Spleen (tissue), 7 donors: Measurements from ENCODE around the gene MAGEA10.

Experiments
- CTCF ChIP-seq, 11 experiments: fragments of 200-600 bp in 7 of 11; fragments of 450-650 bp in 4 of 11; sonication (generic) in 4 of 11; IDR thresholded peaks in 8 of 11; conservative IDR thresholded peaks in 3 of 11; 1 replicate in 7 of 11; 2 replicates in 4 of 11; pipeline versions ENCODE4 v1.4.0 to v1.8.0; 2016 to 2021; ENCODE audit warnings: antibody characterized with exemption in 11 of 11, inconsistent platforms in 4 of 11, mild to moderate bottlenecking in 1 of 11
- POLR2A ChIP-seq, 3 donors: fragments of 450-650 bp; IDR thresholded peaks; one replicate each; pipeline ENCODE4 v1.5.1; 2017; ENCODE audit warnings: antibody characterized with exemption in 3 of 3, mild to moderate bottlenecking in 1 of 3
- POLR2AphosphoS5 ChIP-seq, 3 donors: sonication (generic); formaldehyde crosslinking; IDR thresholded peaks; one replicate each; pipeline ENCODE4 v1.5.1; 2017; ENCODE audit warnings: antibody characterized with exemption in 3 of 3
- donor health status: DM: no; HTN: no; CAD: no; lungs with moderate emphysema.
- donor health status: DM: no; HTN: no; CAD: no.
- donor health status: DM: no; HTN: no; CAD: no.

- TF ChIP-seq CTCF (IDR thresholded peaks at IDR 0.05 in 8 of 11, conservative IDR thresholded peaks at IDR 0.05 in 3 of 11) (no peak), POLR2AphosphoS5 (IDR thresholded peaks at IDR 0.05) (no peak), POLR2A (IDR thresholded peaks at IDR 0.05) (no peak)
Observed at GRCh38 chrX:152155766-152156310, 17.5 kb upstream of the MAGEA10 start.
